HEK293T (cell line): Measurements from ENCODE around the gene SRD5A1.

Experiments used
- BHLHE40 ChIP-seq: fragments of 450-650 bp; IDR thresholded peaks from 2 replicates; pipeline ENCODE4 v1.6.1; 2016; ENCODE audit warnings: mild to moderate bottlenecking, moderate library complexity, borderline replicate concordance
- CTBP1 ChIP-seq: fragments of 450-650 bp; IDR thresholded peaks from 2 replicates; pipeline ENCODE4 v1.6.1; 2016; ENCODE audit warnings: borderline replicate concordance
- ELF4 ChIP-seq: fragments of 450-650 bp; IDR thresholded peaks from 2 replicates; pipeline ENCODE4 v1.6.1; 2017; ENCODE audit warnings: antibody characterized with exemption
- FOXA1 ChIP-seq: fragments of 450-650 bp; IDR thresholded peaks from 2 replicates; pipeline ENCODE4 v1.6.1; 2016; ENCODE audit warnings: mild to moderate bottlenecking
- FOXK2 ChIP-seq: fragments of 450-650 bp; IDR thresholded peaks from 2 replicates; pipeline ENCODE4 v1.6.1; 2016; ENCODE audit warnings: mild to moderate bottlenecking
- FOXM1 ChIP-seq: fragments of 450-650 bp; IDR thresholded peaks from 2 replicates; pipeline ENCODE4 v1.6.1; 2017; ENCODE audit warnings: mild to moderate bottlenecking, borderline replicate concordance
- HDGF ChIP-seq: fragments of 450-650 bp; IDR thresholded peaks from 2 replicates; pipeline ENCODE4 v1.6.1; 2017; ENCODE audit warnings: antibody characterized with exemption, borderline replicate concordance
- NFRKB ChIP-seq: fragments of 450-650 bp; IDR thresholded peaks from 2 replicates; pipeline ENCODE4 v1.6.1; 2016; ENCODE audit warnings: mild to moderate bottlenecking, moderate library complexity
- SP1 ChIP-seq: fragments of 450-650 bp; IDR thresholded peaks from 2 replicates; pipeline ENCODE4 v1.6.1; 2017
- SUZ12 ChIP-seq: fragments of 450-650 bp; IDR thresholded peaks from 2 replicates; pipeline ENCODE4 v1.6.1; 2016; ENCODE audit warnings: mild to moderate bottlenecking
- TARDBP ChIP-seq: fragments of 450-650 bp; IDR thresholded peaks from 2 replicates; pipeline ENCODE4 v1.6.1; 2016

DNA sequence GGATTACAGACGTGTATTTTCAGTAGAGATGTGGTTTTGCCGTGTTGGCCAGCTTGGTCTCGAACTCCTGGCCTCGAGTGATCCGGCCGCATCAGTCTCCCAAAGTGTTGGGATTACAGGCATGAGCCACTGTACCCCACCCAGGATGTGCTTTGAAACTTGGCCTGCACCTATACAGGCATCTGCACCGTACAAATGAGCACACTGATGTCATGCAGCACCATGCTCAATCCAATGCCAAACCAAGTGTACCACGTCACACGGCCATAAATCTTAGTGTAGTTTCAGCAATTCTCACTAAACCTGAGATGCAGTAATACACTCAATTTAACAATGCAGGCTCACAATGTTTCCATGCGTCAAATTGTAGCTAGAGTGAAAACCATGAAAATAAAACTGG is 6.7 kb upstream of the SRD5A1 start:
- TF ChIP-seq BHLHE40 (no peak), NFRKB (no peak), FOXK2 (no peak), TARDBP (no peak), ELF4 (no peak), CTBP1 (no peak), FOXM1 (no peak), SP1 (no peak), SUZ12 (no peak), FOXA1 (no peak), HDGF (no peak)
